Breast epithelium (tissue), 4 donors: Measurements from ENCODE around the gene SAP130. TPM values are rescaled to one million over a fixed set of nuclear protein-coding genes. Genes with fewer than 3 reads are reported as not detected.

Source experiments
- DNase-seq, 2 donors: peaks; one replicate each; pipeline ENCODE4 v3.0.0-alpha.2; 2019; ENCODE audit warnings: low spot score in 2 of 2
- H3K27ac ChIP-seq, 2 donors: fragments of 200-600 bp; sonication (generic) in 1 of 2; one replicate each; pipeline ENCODE4 v1.5.1; 2016 to 2019; ENCODE audit warnings: mild to moderate bottlenecking in 1 of 2
- H3K27me3 ChIP-seq, 2 donors: fragments of 200-600 bp; sonication (generic) in 1 of 2; one replicate each; pipeline versions ENCODE4 v1.5.1 to v1.6.0; 2017 to 2019; ENCODE audit warnings: control low read depth in 1 of 2, mild to moderate bottlenecking in 1 of 2
- H3K36me3 ChIP-seq: fragments of 200-600 bp; one replicate; pipeline ENCODE4 v1.5.1; 2019
- H3K4me1 ChIP-seq, 2 donors: fragments of 200-600 bp; sonication (generic); one replicate each; pipeline ENCODE4 v1.5.1; 2016 to 2019; ENCODE audit warnings: control low read depth in 1 of 2
- H3K4me3 ChIP-seq, 3 donors: fragments of 200-600 bp; sonication (generic); 1 replicate in 2 of 3; 2 replicates in 1 of 3; pipeline ENCODE4 v1.5.1; 2016 to 2019; ENCODE audit warnings: mild to moderate bottlenecking in 3 of 3, moderate library complexity in 2 of 3
- H3K9me3 ChIP-seq, 2 donors: fragments of 200-600 bp; sonication (generic) in 1 of 2; one replicate each; pipeline ENCODE4 v1.5.1; 2016 to 2019; ENCODE audit warnings: control low read depth in 1 of 2
- POLR2A ChIP-seq: fragments of 450-650 bp; IDR thresholded peaks from one replicate; pipeline ENCODE4 v1.6.1; 2016; ENCODE audit warnings: antibody characterized with exemption, mild to moderate bottlenecking, moderate library complexity
- POLR2AphosphoS5 ChIP-seq, 3 donors: sonication (generic); formaldehyde crosslinking; IDR thresholded peaks; one replicate each; pipeline ENCODE4 v1.6.1; 2017; ENCODE audit warnings: antibody characterized with exemption in 3 of 3
- intact Hi-C: fragments of 100-400 bp; cut with DNase I; formaldehyde crosslinking; loops from one replicate; pipeline ENCODE4 v1.15.1; 2023; ENCODE audit warnings: low total_unique reads
- total RNA-seq, 3 donors: library from RNA; depleted of rRNA; stranded (reverse); fragments of >200 nt; gene quantifications; one replicate each; pipeline ENCODE4 v1.1.0, GENCODE V29; 2016
- TF ChIP-seq, protein P1 (sequence below), 3 donors: fragments of 450-650 bp; IDR thresholded peaks; one replicate each; pipeline ENCODE4 v1.5.1; 2016 to 2017; ENCODE audit warnings: antibody characterized with exemption in 3 of 3, mild to moderate bottlenecking in 3 of 3, moderate library complexity in 3 of 3

Gene SAP130
- total RNA-seq, 3 donors from 2014 or later = 7.5 to 10.4 (median 8.5) TPM

DNA sequence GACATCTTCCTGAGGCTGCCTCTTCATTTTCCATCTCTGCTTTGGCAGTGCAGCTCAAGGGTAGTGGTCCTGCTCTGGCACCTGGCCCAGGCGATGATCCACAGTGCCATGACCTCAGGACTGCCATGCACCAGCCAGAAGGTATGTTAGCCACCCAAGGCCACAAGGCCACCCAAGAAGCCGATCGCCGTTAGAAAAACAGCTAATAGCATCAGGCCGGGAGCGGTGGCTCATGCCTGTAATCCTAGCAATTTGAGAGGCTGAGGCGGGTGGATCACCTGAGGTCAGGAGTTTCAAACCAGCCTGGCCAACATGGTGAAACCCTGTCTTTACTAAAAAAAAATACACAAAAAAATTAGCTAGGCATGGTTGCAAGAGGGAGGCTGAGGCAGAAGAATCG is 34.7 kb upstream of the SAP130 start:
- TF ChIP-seq POLR2A (no peak), POLR2AphosphoS5 (IDR thresholded peaks at IDR 0.05) (no peak)
- TF ChIP-seq, protein P1, sequence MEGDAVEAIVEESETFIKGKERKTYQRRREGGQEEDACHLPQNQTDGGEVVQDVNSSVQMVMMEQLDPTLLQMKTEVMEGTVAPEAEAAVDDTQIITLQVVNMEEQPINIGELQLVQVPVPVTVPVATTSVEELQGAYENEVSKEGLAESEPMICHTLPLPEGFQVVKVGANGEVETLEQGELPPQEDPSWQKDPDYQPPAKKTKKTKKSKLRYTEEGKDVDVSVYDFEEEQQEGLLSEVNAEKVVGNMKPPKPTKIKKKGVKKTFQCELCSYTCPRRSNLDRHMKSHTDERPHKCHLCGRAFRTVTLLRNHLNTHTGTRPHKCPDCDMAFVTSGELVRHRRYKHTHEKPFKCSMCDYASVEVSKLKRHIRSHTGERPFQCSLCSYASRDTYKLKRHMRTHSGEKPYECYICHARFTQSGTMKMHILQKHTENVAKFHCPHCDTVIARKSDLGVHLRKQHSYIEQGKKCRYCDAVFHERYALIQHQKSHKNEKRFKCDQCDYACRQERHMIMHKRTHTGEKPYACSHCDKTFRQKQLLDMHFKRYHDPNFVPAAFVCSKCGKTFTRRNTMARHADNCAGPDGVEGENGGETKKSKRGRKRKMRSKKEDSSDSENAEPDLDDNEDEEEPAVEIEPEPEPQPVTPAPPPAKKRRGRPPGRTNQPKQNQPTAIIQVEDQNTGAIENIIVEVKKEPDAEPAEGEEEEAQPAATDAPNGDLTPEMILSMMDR (IDR thresholded peaks at IDR 0.05) = no peak
- intact Hi-C loops = no loop called here
- Histone ChIP-seq H3K4me1 (no peaks in the 10 kb centered on the region), H3K9me3 (no peaks in the 10 kb centered on the region), H3K4me3 (no peak overlapping the region), H3K27me3 (no peaks in the 10 kb centered on the region), H3K27ac (no peak overlapping the region), H3K36me3 (no peaks in the 10 kb centered on the region)
- DNase-seq = no peak

DNA sequence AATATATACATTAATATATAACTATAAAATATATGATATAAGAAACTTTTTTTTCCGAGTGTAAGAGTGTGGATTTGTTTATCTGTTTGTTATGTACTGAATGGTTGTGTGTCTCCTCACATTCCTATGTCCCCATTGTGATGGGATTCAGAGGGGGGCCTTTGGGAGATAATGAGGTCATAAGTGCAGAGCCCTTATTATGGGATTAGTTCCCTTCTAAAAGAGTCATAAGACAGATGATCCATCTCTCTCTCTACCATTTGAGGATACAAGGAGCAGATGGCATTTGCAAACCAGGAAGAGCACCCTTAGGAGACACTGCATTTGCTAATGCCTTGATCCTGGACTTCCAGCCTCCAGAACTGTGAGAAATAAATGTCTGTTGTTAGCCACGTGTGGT is 30.3 kb upstream of the SAP130 start:
- no peak overlapping the region for H3K4me3 ChIP-seq
- intact Hi-C loops = no loop called here

DNA sequence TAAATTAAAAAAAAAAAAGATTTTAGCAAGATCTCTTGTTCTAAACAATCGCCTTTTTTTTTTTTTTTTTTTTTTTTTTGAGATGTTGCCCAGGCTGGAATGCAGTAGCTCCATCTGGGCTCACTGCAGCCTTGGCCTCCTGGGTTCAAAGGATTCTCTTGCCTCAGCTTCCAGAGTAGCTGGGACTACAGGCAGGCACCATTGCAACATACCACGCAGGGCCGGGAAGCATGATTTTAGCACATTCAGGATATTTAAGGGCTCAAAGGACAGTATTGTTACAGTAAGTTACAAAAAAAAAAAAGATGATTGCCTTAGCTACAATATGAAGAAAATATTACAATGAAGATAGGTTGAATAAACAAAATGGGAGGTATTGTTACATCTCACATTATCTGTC is 29.5 kb upstream of the SAP130 start:
- no peak for TF ChIP-seq POLR2AphosphoS5 (IDR thresholded peaks at IDR 0.05)
- TF ChIP-seq, protein P1 (IDR thresholded peaks at IDR 0.05) = no peak
- no peak for TF ChIP-seq POLR2A
- no peak for DNase-seq
- Histone ChIP-seq H3K4me3 (no peak overlapping the region), H3K9me3 (no peaks in the 10 kb centered on the region), H3K27ac (no peak overlapping the region), H3K27me3 (no peaks in the 10 kb centered on the region), H3K36me3 (no peaks in the 10 kb centered on the region), H3K4me1 (no peaks in the 10 kb centered on the region)
- intact Hi-C loops = no loop called here

More for the DNA sequence above, 30.3 kb upstream of the SAP130 start:
- DNase-seq = no peak
- no peaks in the 10 kb centered on the region for H3K4me1 ChIP-seq
- H3K36me3 ChIP-seq = no peaks in the 10 kb centered on the region
- H3K27me3 ChIP-seq = no peaks in the 10 kb centered on the region
- no peaks in the 10 kb centered on the region for H3K9me3 ChIP-seq
- TF ChIP-seq, protein P1 (IDR thresholded peaks at IDR 0.05) = no peak
- TF ChIP-seq POLR2AphosphoS5 (IDR thresholded peaks at IDR 0.05) (no peak), POLR2A (no peak)
- no peak overlapping the region for H3K27ac ChIP-seq

DNA sequence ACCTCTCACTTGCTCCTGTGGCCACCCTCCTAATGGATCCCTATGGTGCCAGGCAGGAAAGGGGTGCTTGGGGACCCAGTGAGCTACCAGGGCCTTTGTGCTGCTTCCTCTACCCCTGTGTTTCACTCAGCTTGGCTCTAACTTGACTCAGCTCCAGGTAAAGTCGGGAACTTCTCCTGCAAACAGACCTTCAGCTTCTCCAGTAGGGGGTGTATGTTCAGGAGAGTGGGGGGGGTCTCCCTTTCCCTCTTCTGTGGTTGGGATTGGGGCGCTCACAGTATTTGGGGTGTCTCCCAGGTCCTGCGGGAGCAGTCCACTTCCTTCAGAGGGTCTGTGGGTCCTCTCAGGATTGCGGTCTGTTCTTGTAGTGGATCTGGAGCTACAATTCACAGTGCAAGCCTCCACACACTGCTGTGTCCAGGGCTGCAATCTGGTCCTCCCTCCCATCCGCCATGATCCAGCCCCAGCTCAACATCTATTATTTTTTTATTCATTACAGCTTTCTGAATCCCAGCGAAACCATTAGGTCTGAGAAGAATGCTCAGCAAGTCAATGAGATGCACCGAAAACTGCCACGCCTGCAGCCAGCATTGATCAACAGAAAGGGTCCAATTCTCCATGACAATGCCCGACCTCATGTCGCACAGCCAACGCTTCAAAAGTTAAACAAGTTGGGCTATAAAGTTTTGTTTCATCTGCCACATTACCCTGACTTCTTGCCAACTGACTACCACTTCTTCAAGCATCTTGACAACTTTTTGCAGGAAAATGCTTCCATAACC is 26.4 kb upstream of the SAP130 start:
- no peak overlapping the region for H3K4me3 ChIP-seq
- intact Hi-C loops = no loop called here
- no peak for TF ChIP-seq POLR2A
- TF ChIP-seq, protein P1 (IDR thresholded peaks at IDR 0.05) = no peak
- no peak for TF ChIP-seq POLR2AphosphoS5 (IDR thresholded peaks at IDR 0.05)

DNA sequence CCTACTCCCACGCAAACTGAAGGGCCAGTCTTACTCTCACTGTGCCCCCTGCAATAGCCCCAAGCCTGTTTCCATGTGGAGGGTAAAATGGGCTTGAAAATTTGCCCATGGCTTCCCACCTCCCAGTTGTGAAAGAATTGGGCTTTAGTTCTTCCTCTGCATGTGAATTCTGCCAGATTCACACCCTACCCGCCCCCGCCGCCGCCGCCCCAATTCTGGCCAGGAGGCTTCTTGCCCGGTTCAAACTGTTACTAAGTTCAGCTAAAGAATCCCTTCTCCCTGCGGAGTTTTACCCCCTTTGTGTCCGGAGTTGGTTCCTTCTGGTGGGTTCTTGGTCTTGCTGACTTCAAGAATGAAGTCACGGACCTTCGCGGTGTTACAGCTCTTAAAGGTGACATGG is 25.5 kb upstream of the SAP130 start:
- H3K4me3 ChIP-seq = no peak overlapping the region
- H3K27ac ChIP-seq = no peak overlapping the region
- H3K27me3 ChIP-seq = no peaks in the 10 kb centered on the region
- no peaks in the 10 kb centered on the region for H3K4me1 ChIP-seq
- no peak for DNase-seq
- H3K36me3 ChIP-seq = no peaks in the 10 kb centered on the region
- H3K9me3 ChIP-seq = peaks cover 0 to 13% of the 10 kb centered on the region in 2 donors
- TF ChIP-seq POLR2A = no peak
- no peak for TF ChIP-seq POLR2AphosphoS5 (IDR thresholded peaks at IDR 0.05)
- TF ChIP-seq, protein P1 (IDR thresholded peaks at IDR 0.05) = no peak
- intact Hi-C loops = no loop called here

More for the DNA sequence above, 26.4 kb upstream of the SAP130 start:
- Histone ChIP-seq H3K27ac (no peak overlapping the region), H3K4me1 (no peaks in the 10 kb centered on the region), H3K36me3 (no peaks in the 10 kb centered on the region), H3K9me3 (peaks cover 0 to 10% of the 10 kb centered on the region in 2 donors), H3K27me3 (no peaks in the 10 kb centered on the region)
- no peak for DNase-seq
